ENCODE data around the gene SEC23A. TPM values are rescaled to one million over a fixed set of nuclear protein-coding genes. Genes with fewer than 3 reads are reported as not detected.

The SEC23A gene
- total and polyA plus RNA-seq, 2 of the 13 experiments (the other 11 are each of a cell fraction or from before 2014, with no cell fraction given), result 403 to 887 TPM

GRCh38 chr14:38987781-38988180 is 115.3 kb downstream of the SEC23A start:
- FAIRE-seq (no peak), DNase-seq (ENCODE audit: low spot score) (no peak), ATAC-seq (no peak)
- intact Hi-C loops (cut with micrococcal nuclease; ENCODE audit: unreplicated experiment) (no loop called here), in situ Hi-C loops (cut with HindIII; ENCODE audit: extremely low pct_ligation_motif_present, low pct_unique_long_range_greater_than_20kb) (no loop called here)
- Histone ChIP-seq H3K79me2 (ENCODE audit: insufficient read depth, low read length) (no peaks in the 10 kb centered on the region), H3K36me3 (replicated peaks in 1 of 2; ENCODE audit: control insufficient read depth in 1 of 2, insufficient read depth in 2 of 2, low read length in 2 of 2) (no peaks in the 10 kb centered on the region), H3K4me3 (replicated peaks in 1 of 3; ENCODE audit: insufficient read depth in 1 of 3, low read depth in 2 of 3, low read length in 3 of 3) (no peak overlapping the region), H4K20me1 (ENCODE audit: insufficient read depth, low read length) (no peaks in the 10 kb centered on the region), H3K9ac (ENCODE audit: insufficient read depth, low read depth, low read length) (no peak overlapping the region), H2AFZ (ENCODE audit: low read length) (no peak overlapping the region), H3K9me3 (ENCODE audit: low read length) (no peaks in the 10 kb centered on the region), H3K4me1 (ENCODE audit: insufficient read depth, low read length) (no peaks in the 10 kb centered on the region), H3K27ac (ENCODE audit: extremely low read length, insufficient read depth, low read length) (no peak overlapping the region), H3K27me3 (ENCODE audit: control insufficient read depth in 1 of 2, insufficient read depth in 2 of 2, low read length in 2 of 2) (no peaks in the 10 kb centered on the region), H3K4me2 (ENCODE audit: low read depth, low read length) (no peak overlapping the region)
- no peak for TF ChIP-seq CC2D1A (CRISPR knock-in tag; IDR thresholded peaks at IDR 0.05)
- WGBS (ENCODE audit: low lambda C conversion rate), result 3% methylated on average over 2 of the region's 2 CpGs
- POLR2A ChIA-PET, result no interaction called here
- CTCF ChIA-PET (ENCODE audit: low intra/inter-chr PET ratio, low total read pairs), result no interaction called here
- no TSS peak for BruUV-seq (replicated peaks)

GRCh38 chr14:38982837-38983236 is 120.2 kb downstream of the SEC23A start:
- BruUV-seq (replicated peaks), result no TSS peak
- POLR2A ChIA-PET, result no interaction called here

More at GRCh38 chr14:38982837-38983236, 120.2 kb downstream of the SEC23A start:
- no peak overlapping the region for H2AFZ ChIP-seq (ENCODE audit: low read length)
- FAIRE-seq, result no peak
- WGBS (ENCODE audit: low lambda C conversion rate), result 0% methylated on average over 1 of the region's 1 CpG
- no peak overlapping the region for H3K4me2 ChIP-seq (ENCODE audit: low read depth, low read length)
- H3K79me2 ChIP-seq (ENCODE audit: insufficient read depth, low read length), result no peaks in the 10 kb centered on the region
- H3K27me3 ChIP-seq (ENCODE audit: control insufficient read depth in 1 of 2, insufficient read depth in 2 of 2, low read length in 2 of 2), result peaks cover 2 to 4% of the 10 kb centered on the region in 2 experiments; a peak in 2 of 5 replicates
- no peak overlapping the region for H3K4me3 ChIP-seq (replicated peaks in 1 of 3; ENCODE audit: insufficient read depth in 1 of 3, low read depth in 2 of 3, low read length in 3 of 3)
- H3K4me1 ChIP-seq (ENCODE audit: insufficient read depth, low read length), result no peaks in the 10 kb centered on the region
- in situ Hi-C loops (cut with HindIII; ENCODE audit: extremely low pct_ligation_motif_present, low pct_unique_long_range_greater_than_20kb), result no loop called here
- H3K9ac ChIP-seq (ENCODE audit: insufficient read depth, low read depth, low read length), result no peak overlapping the region
- no peaks in the 10 kb centered on the region for H4K20me1 ChIP-seq (ENCODE audit: insufficient read depth, low read length)
- intact Hi-C loops (cut with micrococcal nuclease; ENCODE audit: unreplicated experiment), result no loop called here
- no peak for ATAC-seq
- DNase-seq (ENCODE audit: low spot score), result no peak
- TF ChIP-seq TCF7 (IDR thresholded peaks at IDR 0.05; ENCODE audit: low read depth), result no peak
- no peak for TF ChIP-seq FOXO4 (CRISPR knock-in tag; conservative IDR thresholded peaks at IDR 0.05)
- TF ChIP-seq ZNF570 (CRISPR knock-in tag; IDR thresholded peaks at IDR 0.05; ENCODE audit: borderline replicate concordance), result no peak
- no peak for TF ChIP-seq ZNF75D (CRISPR knock-in tag; IDR thresholded peaks at IDR 0.05; ENCODE audit: borderline replicate concordance)
- no peaks in the 10 kb centered on the region for H3K9me3 ChIP-seq (ENCODE audit: low read length)
- H3K36me3 ChIP-seq (replicated peaks in 1 of 2; ENCODE audit: control insufficient read depth in 1 of 2, insufficient read depth in 2 of 2, low read length in 2 of 2), result no peaks in the 10 kb centered on the region
- CTCF ChIA-PET (ENCODE audit: low intra/inter-chr PET ratio, low total read pairs), result no interaction called here
- no peak overlapping the region for H3K27ac ChIP-seq (ENCODE audit: extremely low read length, insufficient read depth, low read length)
